Pulmonary artery endothelial cell (primary cell): ENCODE data around the gene CD37. TPM values are rescaled to one million over a fixed set of nuclear protein-coding genes. Genes with fewer than 3 reads are reported as not detected.
"Not testable (repeated sequence)": the region's sequence is repeated elsewhere in the genome, so short reads cannot be mapped to it uniquely, and the experiment has no call there.

Experiments used
- DNase-seq: peaks from one replicate; pipeline ENCODE4 v3.0.0-alpha.2; 2011; ENCODE audit warnings: low read depth, low spot score
- total RNA-seq: library from RNA; depleted of rRNA; stranded (reverse); fragments of >200 nt; gene quantifications from 2 replicates; pipeline ENCODE4 v1.2.3, GENCODE V29; 2014

The CD37 gene, protein sequence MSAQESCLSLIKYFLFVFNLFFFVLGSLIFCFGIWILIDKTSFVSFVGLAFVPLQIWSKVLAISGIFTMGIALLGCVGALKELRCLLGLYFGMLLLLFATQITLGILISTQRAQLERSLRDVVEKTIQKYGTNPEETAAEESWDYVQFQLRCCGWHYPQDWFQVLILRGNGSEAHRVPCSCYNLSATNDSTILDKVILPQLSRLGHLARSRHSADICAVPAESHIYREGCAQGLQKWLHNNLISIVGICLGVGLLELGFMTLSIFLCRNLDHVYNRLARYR
- not detected in 2 replicates for total RNA-seq

DNA sequence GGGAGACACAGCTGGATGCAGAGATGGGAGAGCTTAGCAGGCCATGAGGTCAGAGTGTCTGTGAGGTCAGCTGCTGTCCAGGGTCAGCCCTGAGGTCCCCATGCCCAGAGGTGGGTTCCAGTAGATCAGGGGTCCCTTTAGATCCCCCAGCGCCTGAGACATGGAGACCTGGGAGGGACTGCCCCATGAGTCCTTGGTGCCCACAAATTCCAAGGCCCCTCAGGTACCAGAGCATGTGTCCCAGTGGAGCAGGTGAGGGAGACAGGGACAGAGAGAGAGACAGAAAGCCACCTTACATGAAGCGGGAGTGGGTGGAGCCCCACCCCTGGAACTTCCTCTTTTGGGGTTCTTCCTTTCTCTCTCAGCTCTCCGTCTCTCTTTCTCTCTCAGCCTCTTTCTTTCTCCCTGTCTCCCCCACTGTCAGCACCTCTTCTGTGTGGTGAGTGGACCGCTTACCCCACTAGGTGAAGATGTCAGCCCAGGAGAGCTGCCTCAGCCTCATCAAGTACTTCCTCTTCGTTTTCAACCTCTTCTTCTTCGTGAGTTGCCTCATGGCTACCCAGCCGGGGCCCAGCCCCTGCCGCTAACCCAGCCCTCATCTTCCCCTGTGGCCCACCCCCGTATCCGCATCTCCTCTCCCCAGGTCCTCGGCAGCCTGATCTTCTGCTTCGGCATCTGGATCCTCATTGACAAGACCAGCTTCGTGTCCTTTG is at the start of gene CD37:
Gene CD37, plus strand, starts transcription at position 336 of the 713 bp plus-strand sequence. Its CDS starts 135 bp downstream, at position 471.
- no peak for DNase-seq

DNA sequence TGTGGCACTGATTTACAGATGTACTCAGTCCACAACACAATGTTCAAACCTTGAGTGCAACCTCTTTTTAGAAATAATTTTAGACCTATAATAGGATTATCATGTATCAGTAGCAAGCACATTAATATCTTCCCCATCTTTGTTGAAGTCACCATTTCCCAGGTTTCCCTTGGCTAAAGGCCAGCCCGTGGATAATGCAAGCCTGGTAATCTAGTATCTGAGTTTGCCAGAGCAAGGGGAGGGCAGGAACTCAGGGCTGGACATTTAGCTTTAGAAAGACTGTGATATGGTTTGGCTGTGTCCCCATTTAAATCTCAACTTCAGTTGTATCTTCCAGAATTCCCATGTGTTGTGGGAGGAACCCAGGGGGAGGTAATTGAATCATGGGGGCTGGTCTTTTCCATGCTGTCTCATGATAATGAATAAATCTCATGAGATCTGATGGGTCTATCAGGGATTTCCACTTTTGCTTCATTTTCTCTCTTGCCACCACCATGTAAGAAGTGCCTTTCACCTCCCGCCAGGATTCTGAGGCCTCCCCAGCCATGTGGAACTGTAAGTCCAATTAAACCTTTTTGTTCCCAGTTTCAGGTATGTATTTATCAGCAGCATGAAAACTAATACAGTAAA is 48.0 kb upstream of the CD37 start:
- no peak for DNase-seq

DNA sequence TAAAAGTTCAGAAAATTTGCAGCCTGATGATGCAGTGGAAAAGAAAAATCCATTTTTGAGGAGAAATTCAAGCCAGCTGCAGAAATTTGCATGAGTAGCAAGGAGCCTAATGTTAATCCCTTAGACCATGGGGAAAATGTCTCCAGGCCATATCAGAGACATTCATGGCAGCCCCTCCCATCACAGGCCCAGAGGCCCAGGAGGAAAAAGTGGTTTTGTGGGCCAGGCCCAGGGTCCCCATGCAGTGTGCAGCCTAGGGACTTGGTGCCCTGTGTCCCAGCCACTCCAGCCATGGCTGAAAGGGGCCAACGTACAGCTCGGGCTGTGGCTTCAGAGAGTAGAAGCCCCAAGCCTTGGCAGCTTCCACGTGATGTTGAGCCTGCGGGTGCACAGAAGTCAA is 47.0 kb upstream of the CD37 start:
- not testable (repeated sequence) for DNase-seq

DNA sequence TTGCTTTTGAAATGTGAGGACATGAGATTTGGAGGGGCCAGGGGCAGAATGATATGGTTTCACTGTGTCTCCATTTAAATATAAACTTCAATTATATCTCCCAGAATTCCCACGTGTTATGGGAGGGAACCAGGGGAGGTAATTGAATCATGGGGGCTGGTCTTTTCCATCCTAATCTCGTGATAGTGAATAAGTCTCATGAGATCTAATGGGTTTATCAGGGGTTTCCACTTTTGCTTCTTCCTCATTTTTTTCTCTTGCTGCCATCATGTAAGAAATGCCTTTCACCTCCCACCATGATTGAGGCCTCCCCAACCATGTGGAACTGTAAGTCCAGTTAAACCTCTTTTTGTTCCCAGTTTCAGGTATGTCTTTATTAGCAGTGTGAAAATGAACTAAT is 45.9 kb upstream of the CD37 start:
- not testable (repeated sequence) for DNase-seq

DNA sequence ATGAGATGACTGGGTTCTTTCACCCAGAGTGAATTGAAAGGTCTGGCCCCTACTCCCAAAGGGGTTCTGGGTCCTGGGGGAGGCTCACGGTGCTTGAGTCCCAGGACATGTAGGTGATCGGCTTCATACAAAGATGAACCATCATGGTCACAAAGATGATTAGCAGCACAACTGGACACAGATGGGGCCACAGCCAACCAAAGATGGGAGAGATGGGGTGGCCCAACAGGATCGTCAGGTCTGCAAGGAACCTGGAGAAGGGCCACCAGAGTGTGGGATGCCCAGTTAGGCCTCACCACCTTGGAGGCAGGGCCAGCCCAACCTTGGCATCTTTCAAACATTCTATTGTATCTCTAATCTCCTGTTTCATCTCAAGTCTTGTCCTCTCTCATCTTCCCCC is 44.7 kb upstream of the CD37 start:
- no peak for DNase-seq

DNA sequence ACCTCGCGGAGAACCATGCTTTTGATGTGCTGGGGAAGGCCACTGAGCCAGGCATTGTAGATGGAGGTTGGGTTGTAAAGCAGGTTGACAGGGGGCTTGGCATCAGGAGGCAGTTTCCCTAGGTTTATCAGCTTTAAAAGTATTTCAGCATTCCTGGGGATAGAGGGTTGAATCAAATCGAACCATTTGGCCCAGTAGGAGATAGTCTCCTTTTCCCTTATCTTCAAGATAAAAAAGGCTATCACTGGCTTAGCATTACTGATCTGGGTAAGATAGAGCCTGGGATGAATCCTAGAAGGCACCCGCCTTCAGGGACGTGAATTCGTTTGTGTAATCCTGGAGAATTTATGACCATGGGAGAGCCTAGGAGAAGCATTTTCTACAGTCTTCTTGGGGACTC is 40.8 kb upstream of the CD37 start:
- no peak for DNase-seq

DNA sequence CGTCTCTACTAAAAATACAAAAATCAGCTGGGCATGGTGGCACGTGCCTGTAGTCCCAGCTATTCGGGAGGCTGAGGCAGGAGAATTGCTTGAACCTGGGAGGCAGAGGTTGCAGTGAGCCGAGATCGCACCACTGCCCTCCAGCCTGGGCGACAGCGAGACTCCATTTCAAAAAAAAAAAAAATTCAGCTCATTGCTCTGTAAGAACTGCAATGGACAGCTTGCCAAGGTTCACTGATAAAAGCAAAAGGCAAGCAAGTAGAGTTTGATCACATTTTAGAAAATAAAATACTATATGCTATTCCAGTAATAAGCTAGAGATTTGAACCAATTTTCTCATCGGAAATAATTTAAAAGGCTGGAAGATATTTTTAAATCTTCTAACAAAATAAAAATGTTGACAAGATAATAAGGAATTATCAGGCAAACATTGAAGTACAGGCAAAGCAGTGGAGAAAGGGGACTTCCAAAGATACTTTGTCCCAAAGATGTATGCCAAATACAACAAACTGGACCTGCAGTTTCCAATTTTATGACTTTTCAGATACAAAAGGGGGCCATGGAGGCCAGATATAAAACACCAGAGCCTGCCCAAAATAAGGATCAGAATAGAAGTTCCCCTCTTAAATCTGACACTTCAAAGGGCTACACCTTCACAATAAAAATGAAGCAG is 39.9 kb upstream of the CD37 start:
- DNase-seq, result no peak

DNA sequence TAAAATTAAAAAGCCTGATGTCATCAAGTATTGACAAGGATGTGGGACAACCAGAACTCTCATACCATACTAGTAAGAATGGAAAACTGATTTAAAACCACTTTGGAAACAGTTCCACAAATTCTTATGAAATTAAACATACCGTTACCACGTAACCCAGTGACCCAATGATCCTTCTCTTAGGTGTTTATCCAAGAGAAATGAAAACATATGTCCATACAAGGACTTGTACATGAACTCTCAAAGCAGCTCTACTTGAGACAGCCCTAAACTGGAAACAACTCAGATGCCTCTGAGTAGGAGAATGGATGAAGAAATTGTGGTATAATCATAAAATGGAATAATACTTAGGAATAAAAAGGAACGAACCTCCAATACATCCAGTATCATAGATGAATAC is 37.8 kb upstream of the CD37 start:
- no peak for DNase-seq

DNA sequence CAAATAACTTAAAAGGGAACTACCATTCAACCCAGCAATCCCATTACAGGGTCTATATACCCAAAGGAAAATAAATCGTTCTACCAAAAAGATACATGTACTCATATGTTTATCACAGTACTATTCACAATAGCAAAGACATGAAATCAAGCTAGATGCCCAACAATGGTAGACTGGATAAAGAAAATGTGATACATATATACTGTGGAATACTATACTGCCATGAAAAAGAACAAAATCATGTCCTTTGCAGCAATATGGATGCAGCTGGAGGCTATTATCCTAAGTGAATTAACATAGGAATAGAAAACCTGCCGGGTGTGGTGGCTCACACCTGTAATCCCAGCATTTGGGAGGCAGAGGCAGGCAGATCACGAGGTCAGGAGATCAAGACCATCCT is 36.6 kb upstream of the CD37 start:
- DNase-seq, result not testable (repeated sequence)

DNA sequence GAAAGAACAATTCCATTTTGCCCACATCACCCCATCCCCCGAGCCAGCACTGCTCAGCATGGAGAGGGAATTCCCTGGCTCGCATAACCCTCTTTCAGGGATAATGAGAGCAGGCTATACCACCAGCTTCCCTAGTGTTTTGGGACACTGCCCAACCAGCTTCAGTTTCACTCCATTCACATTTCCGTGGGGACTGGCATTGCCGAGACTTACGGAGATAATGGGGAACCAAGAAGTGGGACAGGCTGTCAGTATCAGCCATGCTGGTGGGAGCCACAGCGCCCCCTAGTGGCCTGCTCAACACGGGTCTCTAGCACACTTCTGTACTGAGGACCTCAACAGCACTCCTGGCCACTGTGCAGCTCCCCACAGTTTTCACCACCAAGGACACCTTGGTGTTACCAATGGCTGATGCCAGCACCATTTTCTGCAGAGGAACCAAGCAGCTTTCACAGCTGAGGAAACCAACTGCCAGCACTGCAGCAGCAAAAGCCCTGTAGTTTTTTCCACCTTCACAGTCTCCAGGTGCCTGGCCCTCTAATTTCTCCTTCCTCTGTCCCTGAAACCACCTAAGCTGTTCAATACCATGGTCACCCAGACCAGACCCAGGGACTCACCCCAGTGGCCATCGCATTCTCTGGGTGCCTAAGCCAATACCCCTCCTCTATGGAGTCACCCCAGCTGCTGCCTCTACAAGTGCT is 33.9 kb upstream of the CD37 start:
- DNase-seq, result peak; percentile 13

DNA sequence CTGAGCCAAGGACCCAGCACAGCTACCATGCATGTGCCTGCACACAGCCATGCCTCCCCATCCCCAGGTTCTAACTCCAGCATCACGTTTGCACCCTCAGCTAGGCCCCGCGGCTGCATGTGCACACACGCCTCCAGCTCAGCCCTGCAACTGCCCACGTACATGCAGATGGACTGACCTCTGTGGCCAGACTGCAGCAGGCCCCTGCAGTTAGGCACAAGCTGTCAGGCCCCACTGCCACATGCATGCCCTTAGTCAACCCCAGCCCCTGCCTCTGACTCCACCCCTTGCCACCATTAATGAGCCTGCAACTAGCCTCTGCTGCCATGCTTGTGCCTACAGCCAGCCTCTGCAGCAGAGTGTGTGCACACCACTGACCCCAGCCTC is 33.3 kb upstream of the CD37 start:
- DNase-seq, result no peak

DNA sequence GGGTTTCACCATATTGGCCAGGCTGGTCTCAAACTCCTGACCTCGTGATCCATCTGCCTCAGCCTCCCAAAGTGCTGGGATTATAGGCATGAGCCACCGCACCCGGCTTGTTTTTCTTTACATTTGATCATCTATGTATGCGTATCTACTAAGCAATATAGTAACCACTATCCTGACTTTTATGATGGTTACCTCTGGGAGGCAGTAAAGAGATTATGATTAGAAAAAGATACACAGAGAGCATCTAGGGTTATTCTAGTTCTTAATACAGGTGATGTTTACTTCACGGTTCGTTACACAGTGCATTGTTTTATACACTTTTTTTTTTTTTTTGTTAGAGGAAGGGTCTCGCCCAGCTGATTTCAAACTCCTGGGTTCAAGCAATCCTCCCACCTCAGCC is 28.5 kb upstream of the CD37 start:
- DNase-seq, result not testable (repeated sequence)

DNA sequence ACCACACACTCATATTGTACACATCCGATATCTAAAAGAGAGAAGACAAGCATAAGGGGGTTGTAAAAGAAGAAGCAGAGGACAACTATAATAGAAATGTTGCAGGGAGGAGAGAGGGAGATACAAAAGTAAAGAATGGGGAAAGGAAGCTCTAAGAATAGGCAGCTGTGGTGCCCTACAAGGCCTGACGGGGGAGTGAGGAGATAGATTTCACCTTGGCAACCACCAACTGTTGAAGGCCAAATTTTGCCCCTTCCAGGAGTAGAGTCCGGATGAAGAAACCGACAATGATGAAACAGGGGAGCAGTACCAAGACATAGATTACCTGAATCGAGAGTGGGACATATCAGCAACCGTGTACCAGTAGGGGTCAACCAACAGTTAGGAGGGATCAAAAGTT is 26.1 kb upstream of the CD37 start:
- no peak for DNase-seq

DNA sequence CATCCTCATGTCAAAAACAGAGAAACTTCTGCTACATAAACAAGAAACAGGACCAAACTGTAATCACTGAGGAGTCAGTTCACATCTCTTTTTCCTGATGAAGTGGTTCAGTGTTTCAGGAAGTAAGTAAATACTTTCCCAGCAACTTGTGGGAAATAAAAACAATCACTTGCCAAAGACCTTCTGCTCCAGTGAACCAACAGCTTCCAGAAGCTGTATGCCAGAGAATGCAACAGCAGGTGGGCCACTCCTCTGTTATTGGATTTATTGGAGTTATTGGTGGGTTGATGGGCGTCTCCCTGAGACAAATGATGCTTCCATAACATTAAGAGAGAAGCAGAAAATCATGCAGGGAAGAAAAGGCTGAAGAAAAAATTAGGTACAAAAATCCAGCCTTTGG is 20.1 kb upstream of the CD37 start:
- DNase-seq, result no peak

DNA sequence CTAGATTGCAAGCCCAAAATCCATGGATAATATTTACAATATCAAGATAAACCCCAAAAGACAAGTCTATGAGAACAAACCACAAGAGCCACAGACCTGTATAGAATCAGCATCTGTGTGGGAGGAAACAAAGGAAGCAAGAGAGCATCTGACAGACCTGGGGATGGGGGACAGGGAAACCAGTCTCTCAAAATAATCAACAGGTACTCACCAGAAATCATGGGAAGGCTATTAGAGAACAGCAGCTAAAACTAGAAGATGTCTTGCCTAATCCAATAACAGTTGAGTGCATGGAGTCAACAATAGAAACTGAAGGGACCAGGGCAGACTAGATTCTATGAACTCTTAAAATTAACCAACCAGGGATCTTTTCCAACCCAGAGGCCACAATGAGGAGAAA is 18.9 kb upstream of the CD37 start:
- DNase-seq, result no peak

DNA sequence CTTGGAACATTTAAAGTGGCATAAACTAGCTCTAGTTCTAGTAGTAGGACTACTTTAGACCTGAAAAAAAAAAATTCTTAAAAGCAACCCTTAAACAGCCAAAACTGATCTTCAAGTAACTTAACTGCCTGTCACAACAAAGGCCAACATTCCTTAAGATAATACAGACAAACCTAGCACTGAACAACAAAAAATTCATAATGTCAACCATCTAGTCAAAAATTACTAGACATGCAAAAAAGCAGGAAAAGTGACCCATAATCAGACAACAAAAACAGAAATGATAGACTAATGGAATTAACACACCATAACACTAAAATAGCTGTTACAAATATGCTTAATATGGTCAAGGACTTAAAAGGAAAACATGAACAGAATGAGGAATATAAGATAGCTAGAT is 16.9 kb upstream of the CD37 start:
- DNase-seq, result no peak

DNA sequence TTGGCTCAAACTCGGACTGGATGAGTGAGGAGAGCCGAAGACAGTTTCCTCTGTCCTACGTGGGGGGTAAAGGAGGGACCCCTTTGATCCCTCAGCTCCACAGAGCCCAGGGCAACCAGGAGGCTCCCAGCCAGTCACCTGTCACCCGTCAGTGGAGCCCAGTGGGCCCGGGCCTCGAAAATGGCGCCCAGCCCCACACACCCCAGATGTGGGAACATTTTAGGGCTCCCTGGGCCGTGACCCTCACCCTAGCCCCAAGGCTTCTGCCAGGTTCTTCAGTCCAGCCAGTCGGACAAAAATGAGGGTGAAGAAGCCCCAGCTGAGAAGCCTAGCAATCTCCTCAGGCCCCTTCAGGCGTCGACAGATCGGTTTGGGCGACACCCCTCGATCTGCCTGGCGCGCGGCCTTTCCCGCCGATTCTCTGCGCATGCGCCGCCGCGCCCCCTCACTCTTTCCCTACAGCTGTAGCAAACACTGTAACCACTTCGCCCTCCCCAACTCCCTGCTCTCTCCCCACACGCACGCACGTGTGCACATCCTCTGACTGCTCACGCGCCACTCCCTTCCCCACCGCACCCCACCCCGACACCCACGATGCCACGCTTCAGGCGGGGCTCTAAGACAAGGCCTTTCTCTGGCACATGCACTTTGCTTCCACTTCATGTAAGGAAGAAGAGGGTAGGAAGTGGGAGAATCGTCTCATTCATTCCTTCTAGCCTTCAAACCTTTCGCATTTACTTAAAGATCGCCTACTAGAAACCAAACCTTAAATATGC is 10.2 kb upstream of the CD37 start, which contains the start of gene SLC6A16:
Gene SLC6A16, minus strand, starts transcription at position 391 of the 776 bp plus-strand sequence. CDS start 13,844 bp downstream, outside the sequence.
- no peak for DNase-seq

DNA sequence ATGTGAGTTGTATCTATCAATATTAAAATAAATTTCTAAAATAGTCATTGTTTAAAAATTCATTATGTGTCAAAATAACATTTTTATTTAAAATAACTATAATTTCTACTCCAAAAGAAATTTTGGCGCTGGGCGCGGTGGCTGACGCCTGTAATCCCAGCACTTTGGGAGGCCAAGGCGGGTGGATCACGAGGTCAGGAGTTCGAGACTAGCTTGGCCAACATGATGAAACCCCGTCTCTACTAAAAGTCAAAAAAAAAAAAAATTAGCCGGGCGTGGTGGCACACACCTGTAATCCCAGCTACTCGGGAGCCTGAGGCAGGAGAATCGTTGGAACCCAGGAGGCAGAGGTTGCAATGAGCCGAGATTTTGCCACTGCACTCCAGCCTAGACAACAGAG is 9.4 kb upstream of the CD37 start:
- not testable (repeated sequence) for DNase-seq

DNA sequence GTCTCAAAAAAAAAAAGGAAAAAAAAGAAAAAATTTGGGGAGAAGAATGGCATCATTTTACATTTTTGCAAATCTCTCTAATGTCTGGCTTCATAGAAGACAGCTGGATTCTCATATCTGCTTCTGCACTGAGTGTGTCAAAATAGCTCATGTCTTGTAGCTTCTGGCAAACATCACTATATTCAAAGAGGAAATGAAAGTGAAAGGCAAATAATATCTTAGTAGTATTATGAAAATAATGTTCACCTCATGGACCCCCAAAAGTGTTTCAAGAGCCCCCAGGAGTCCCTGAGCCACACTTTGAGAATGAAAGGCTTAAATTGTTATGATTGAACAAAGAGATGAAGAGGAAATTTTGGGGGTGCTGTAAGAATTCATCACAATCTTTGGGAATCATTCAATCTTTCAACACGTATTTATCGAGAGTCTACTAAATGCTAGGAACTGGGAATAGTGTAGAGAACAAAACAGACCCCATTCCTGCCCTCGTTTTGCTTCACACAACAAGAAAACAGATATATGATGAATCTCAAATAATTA is 9.0 kb upstream of the CD37 start:
- no peak for DNase-seq

DNA sequence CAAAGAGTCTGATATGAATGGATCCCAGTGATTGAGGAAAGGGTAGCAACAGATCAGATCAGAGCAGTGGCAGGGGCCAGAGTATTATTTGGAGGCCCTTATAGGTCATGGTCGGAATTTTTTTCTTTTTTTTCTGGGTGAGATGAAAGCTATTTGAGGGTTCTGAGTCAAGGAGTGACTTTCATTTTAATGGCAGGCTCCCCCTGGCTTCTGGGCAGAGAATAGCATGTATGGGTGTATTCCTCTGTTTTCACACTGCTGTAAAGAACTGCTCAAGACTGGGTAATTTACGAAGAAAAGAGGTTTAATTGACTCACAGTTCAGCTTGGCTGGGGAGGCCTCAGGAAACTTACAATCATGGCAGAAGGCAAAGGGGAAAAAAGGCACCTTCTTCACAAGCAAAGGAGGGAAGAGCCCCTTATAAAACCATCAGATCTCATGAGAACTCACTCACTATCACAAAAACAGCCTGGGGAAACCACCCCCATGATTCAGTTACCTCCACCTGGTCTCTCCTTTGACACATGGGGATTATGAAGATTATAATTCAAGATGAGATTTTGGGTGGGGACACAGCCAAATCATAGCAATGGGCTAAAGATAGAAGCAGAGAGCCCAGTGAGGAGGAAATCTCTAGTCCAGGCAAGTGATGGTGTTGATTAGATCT is 7.2 kb upstream of the CD37 start:
- no peak for DNase-seq
